Fibroblast of skin of left quadriceps (primary cell): Measurements from ENCODE around the gene RAE1.

ENCODE experiments used
- DNase-seq, 2 experiments: peaks; one replicate each; pipeline ENCODE4 v3.0.0-alpha.2; 2013; ENCODE audit warnings: low read depth in 2 of 2

The RAE1 gene

DNA sequence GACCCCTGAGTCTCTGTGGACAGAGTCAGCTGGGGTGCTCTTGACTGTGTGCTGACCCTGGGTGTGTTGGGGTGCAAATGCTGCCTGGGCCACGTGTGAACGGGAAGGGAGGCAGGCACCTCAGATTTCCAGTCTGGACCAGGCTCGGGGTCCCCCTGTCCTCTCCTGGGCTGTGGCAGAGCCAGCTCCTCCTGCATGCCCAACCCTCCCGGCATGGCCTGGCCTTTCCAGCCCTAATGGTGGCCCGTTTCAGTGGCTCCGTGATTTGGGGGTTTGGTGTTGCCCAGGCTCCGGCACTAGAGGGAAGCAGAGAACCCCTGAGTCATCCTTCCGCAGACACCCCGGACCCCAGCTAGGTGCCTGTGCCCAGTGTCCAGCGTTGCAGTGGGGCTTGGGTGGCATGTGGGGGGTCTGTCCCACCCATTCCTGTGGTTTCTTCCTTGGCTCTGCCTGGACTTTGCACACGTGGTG, 49.2 kb downstream of the RAE1 start:
- no peak for DNase-seq

DNA sequence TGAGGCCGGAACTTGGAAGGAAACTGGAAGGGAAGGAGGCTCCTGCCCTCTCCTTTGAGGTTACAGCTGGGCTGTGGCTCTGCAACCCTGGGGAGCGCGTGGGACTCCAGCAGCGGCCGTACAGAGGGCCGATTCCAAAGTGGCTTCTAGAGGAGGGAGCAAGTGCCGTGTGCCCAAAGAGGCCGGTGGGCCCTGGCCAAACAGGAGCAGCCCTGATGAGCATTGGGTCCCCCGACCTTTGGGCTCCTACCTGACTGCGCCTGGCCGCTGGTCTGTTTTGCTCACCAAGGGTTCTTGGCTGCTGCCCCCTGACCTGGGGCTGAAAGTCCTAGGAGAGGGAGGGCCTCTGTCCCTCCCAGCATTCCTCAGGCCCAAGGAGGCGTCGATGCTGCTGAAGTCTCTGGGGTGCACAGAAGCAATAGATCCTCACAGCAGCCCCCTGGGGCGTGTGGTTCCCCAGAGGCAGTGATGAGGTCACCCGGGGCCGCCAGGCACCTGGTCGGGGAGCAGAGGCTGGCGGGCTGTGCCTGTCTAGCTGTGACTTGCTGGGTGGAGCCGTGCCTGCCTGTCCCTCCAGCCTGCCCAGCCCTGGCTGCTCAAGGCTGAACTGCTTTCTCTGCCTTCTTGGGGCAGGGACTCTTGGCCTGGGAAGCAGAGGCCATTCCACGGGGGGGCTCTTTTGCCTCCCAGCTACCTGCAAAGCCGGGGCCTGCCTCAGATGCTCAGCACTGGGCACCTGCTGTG, 49.9 kb downstream of the RAE1 start:
- DNase-seq = no peak

DNA sequence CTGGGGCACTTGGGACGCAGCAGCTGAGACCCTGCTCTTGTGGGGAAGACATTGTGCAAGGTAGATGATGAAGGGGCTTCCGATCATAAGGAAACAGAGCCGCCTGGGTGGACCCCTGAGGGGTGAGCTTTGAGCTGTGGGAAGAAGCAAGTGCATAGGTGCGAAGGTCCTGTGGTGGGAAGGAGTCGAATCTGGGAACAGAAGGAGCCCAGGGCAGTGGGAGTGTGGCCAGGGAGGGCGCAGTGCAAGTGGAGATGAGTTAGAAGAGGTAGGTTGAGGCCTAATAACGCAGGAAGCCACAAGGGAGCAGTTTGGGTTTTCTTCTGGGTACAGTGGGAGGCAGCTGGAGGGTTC, 50.5 kb downstream of the RAE1 start:
- DNase-seq = no peak

DNA sequence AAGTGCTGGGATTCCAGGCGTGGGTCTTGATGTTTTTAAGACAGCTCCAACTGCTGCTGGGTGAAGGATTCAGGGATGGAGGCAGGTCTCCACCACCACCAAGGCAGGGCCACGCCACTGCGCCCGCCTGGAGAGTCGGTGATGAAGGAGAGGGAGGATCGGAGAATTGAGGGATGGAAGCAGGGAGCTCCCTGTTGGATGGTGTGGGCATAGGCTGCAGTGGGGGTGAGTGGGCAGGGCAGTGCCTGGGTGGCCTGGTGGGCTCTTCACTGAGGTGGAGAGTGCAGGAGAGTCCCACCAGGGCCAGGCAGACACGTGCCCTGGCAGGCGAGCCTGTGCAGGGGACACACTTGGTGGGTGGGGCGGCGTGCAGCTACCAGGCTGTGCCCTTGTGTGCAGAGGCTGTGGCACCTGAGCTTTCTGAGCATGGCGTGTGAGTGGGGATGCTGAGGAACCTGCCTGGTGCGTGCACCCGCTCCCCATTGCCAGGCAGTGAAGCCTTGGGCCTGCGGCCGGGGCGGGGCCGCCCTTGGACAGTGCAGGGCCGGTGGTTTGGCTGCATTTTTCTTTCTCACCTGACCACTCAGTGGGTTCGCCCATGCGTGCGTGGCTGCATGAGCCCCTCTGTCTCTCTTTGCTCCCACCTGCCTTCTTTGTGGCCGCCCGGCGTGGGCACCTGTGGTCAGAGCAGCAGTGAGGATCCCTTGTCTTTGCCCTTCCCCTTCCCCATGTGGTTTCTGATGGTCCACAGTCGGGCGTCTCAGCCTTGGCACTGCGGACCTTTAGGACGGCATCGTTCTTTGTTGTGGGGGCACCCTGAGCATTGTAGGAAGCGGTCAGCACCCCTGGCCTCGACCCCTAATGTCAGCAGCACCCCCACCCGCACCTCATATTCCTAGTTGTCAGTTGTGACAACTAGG, 51.4 kb downstream of the RAE1 start:
- DNase-seq = no peak

DNA sequence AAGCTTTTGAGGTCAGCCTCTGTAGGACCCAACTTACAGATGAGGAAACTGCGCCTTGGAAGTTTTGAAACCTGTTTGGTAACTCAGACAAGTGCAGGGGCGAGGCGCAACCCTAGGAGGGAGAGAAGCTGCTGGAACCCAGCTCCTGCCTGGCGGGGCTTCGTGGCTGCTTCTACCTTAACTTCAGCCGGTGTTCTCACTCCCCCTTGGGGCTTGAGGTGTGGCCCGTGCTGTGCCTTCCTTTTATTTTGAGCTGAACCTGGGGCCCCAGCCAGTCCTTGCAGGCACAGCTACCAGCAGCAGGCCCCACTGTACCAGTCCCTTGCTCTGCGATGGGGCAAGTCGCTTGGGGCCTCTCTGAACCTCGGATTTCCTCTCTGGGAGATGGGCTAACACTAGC, 52.2 kb downstream of the RAE1 start:
- no peak for DNase-seq

DNA sequence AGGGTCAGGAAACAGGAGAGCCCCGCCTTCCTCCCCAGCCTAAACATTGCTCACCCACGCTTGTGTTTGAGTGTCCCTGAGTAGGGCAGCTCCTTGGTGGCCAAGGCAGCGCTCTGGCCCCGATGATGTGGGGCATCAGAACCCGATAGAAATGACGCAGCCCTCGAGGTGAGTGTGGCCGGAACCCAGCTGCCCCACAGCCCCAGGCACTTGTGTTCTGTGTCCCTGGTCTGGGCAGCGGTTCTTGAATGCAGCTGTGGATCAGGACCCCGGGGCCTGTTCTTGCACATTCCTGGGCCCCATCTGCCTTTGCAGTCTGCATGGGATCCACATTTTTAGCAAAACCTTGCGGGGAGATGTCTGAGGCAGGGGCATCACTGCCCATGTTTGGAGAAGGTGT, 53.0 kb downstream of the RAE1 start:
- no peak for DNase-seq

DNA sequence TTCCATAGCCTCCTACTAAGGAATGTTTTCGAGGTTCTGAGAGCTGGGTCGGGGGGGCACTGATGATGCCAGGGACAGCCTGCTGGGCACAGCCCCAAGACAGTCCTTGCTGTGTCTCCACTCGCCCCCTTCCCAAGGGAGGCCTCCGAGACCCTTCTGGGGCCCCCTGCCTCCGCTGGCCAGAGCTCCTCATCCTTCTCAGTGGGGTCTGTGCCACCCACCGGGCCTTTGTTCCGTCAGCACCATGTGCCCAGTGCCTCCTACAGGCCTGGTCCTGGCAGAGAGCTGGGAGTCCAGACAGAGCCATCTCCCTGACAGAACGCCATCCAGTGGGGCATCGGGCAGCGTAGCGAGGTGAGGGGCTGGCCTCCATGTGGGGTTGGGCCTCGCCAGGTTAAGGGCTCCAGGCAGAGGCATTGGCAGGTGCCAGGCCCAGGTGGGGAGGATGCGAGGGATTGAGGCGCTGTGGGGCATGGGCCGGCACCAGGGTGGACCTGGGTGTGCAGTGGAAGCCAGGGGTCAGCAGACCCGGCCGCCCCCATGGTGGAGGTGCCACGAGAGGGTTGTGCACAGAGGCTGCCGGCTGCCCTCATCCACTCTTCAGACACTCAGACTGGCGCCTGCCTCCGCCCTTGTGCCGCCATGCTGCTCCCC, 53.5 kb downstream of the RAE1 start:
- DNase-seq = no peak

DNA sequence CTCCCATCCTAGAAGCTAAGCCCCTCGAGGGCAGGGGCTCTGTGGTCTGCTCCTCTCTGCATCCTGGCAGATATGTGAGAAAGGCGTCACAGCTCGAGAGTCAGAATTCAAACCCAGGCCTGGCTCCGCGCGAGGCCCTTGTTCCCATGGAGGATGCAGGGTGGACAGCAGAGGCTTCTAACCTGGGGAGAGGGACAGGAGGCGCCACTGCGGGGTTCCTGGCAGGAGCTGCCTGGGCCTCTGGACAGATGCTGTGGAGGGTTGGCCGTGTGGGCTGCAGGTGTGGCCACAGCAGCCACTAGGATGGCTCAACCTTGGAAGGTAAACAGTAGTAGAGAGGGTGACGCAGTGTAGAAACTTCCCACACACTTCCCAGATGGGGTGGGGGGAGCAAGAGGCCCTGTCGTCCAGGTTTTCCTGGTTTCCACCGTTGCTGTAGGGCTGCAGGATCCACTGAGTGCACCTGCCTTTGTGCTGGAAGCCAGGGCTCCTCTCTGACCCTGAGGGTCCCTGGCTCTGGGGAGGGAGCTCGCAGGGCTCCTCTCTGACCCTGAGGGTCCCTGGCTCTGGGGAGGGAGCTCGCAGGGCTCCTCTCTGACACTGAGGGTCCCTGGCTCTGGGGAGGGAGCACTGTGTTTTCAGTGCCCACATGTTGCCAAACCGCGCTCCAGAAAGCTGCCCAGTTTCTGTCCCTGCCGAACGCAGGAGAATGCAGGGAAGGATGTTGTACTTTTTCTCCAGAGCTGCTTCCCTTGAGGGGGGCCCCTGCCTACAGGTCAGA, 54.4 kb downstream of the RAE1 start:
- no peak for DNase-seq

DNA sequence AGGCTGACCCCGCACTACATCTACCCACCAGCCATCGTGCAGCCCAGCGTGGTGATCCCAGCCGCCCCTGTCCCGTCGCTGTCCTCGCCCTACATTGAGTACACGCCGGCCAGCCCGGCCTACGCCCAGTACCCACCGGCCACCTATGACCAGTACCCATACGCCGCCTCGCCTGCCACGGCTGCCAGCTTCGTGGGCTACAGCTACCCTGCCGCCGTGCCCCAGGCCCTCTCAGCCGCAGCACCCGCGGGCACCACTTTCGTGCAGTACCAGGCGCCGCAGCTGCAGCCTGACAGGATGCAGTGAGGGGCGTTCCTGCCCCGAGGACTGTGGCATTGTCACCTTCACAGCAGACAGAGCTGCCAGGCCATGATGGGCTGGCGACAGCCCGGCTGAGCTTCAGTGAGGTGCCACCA, 56.5 kb downstream of the RAE1 start:
- no peak for DNase-seq

DNA sequence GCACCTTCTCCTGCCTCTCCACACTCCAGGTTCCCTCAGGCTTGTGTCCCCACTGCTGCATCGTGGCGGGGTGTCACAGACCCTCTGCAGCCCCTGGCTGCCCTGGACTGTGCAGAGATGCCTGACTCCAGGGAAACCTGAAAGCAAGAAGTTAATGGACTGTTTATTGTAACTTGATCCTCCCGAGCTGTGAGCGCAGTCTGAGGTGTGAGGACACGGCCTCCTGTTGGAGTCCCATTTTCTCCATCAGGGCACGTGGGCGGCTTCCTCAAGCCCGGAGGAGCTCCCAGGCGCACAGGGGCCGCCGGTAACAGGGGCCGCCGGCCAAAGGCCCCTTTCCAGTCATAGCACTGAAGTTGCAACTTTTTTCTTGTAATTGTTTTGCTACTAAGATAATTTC, 57.1 kb downstream of the RAE1 start:
- DNase-seq = no peak

DNA sequence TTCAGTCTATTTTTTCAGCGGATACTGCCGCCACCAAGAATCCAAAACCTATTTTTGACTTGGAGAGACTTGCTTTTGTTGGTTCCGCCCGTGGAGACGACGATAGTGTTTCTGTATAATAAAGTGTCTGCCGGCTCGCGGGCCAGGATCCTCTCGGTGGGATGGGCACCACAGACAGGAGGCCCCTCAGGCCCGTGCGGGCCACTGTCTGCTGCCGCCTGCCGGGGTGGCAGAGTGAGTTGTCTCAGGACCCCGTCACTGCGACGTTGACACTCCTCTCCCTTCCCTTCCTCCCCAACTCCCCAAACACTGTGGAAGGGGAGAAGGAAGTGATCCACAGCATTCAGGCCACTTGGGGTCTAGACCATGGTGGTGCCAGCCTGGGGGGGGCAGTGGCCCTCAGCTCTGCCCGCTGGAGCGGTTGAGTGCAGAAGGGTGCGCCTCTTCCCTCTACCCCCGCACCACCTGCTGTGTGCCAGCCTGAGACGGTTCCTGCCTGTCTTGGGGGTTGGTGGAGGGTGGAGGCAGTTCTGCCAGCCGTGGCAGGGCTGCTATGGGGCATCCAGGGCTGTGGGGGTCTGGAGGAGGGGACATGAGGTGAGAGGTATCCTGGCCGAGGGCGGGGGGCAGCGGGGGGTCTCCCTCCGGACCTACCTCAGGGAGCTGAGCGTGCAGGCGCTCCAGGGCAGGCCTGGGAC, 57.6 kb downstream of the RAE1 start:
- no peak for DNase-seq

DNA sequence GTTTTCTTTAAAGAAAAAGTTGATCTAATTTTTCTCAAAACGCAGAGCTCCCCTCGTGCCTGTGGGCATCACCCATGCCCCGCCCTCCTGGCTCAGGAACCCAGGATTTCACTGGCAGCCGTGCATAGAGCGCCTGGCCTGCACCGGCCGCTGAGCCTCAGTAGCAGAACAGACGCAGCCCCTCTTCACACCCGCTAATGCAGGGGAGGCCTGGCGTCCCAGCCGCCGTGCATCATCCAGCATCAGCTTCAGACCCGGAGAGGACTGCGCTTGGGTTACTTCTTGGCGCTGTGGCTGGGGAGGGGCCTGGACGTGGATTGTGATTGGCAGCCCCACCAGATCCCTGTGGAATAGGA, 58.2 kb downstream of the RAE1 start:
- no peak for DNase-seq

DNA sequence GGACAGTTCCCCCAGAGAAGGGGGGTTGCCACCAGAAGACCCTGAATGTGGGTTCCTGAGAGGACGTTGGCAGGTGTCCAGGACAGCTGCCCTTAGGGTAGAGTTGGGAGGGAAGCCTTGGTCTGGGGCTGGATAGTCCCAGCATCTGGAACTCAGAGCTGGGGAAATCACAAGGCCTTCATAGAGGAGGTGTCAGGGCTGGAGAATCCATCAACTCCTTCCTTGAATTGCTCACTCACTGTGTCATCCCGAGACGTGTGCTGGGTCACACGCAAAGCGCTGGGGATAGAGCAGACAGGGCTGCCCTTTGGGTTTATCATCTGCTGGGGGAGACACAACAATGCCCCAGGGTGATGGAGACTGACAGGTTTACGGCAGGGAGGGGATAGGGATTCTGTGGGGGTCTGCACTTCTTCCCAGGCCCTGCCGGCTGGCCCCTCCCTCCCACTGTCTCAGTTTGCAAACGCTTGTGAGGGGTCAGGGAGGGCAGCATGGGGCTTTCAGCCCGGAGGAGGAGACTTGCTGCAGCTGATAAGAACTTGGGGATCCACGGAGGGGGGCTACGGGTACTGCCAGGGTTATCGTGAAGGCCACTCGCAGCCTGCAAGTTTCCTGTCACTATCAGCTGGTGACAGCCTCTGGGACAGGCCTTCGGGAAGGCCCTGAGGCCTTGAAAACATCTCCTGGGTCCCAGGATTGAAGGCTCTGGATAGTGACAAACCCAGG, 58.8 kb downstream of the RAE1 start:
- DNase-seq = no peak

DNA sequence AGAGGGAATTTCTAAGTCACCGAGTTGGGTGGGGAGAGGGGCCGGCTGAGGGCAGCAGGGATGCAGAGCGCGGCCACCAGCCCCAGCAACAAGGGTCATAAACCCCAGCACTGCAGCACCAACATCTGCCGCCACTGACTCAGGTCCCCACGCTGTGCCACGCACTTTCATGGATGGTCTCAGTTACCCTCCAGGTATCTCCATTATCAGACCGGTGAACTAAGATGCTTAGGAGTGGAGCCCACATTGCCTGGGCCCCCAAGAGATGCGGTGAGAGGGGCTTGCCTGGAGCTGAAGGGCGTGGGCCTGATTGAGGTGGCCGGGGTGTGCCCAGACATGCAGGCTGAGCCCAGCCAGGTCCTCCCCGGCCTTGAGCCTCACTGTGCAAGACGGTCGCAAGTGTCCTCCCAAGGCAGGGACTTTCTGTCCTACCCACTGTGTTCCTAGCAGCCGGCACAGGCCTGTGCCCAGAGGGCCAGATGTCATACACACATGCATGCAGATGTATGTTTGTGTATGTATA, 59.4 kb downstream of the RAE1 start:
- no peak for DNase-seq

DNA sequence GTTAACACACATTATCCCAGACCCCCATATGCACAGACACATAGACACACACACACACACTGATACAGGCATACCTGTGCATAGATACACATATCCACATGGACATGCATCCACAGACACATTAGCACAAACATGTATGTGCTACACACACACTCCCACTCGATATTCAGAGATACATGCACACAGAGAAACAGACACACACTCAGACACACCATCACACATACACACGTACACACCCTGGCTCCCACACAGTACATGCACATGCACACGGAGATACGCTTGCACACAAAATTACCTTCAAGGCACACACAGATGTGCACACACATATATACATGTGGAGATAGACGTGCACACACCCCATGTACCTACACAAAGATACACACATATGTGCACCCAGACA, 59.9 kb downstream of the RAE1 start:
- no peak for DNase-seq

DNA sequence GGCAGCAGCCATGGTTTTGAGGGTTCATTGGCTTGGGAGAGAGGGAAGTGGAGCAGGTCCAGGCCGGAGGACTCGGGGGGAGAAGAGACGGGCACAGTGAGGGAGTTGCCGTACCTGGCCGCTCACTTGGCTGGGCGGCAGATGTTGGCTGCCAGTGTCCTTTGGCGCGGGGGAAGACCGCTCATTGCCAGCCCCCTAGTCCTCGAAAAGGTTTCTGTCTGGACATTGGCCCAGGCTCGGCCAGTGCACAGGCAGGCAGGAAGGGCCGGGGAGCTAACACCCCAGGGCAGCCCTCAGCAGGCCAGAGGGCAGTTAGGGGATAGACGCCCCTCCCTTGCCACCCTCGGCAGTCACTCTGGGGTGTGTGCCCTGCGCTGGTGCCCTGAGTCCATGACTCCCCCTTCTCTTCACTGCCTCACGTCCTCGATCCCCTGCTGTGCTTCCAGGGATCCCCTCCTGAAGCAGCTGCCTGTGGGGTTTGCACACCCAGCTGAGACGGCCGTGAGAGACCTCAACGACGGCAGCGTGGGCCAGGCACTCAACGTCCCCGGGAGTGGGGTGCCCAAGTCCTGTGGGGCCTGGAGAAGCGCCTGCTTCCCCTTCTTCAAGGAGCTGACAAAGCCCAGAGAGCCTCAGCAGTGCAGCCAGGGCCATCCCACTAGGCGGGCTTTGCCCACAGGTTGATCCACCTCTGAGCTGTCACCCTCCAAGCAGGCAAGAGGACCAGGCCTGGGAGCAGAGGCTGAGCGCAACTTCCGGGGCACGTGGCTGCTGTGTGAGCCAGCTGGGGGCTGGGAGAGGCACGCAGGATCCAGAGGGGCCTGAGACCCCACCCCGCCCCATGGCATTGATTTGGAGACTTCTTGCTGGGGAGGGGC, 60.6 kb downstream of the RAE1 start:
- no peak for DNase-seq

DNA sequence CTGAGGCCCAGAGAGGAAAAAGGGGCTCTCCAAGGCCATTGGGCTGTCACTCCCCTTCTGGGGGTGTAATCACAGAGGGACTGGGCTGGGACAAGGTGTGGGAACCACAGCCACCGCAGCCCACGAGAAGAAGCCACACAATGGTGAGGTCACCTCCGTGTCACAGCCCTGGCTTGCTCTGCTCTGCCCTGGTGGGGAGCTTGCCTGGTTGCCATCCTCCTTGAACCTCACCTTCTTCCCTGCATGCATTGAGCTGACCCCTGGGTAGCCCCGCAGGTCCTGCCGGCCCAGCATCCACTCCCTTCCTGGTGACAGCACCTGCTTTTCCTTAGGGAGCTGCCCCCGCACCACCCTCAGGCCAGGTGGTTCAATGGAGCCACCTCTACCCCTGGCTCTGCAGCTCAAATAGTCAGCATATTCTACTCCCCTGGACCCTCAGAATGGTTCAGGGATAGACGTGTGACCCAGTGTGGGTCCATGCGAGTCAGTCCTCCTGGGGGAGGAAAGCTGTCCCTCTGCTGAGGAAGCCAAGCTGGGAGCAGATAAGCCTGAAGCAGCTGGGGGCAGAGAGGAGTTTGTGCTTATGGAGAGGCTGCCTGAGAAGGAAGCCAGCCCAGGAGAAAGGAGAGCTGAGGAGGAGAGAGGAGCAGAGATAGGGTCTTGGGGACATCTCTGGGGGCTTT, 61.4 kb downstream of the RAE1 start:
- no peak for DNase-seq

DNA sequence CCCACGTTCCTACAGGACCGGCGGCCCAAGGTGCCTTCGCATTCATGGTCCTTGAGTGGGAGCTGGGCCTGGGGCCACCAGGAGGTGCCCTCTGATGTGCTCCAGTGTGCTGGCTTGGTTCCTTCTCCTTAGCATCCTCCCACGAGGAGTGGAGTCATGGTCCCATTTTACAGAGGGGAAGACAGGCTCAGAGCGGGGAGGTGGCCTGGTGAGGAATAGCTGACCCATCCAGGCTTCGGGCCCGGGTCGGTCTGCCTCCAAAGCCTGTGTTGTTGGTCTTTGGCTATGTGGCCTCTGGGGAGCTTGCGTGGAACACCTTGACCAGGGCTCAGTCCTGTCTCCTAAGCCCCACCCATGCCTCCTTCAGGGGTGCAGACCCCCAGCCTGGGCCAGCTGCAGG, 62.9 kb downstream of the RAE1 start:
- no peak for DNase-seq
